ENCODE measurements around the gene SORCS2.
A peak's percentile ranks its signal among the peaks of the same experiment; 100 is the strongest.

The SORCS2 gene

GRCh38 chr4:7447236-7447635, 254.9 kb downstream of the SORCS2 start (continued):
- TF ChIP-seq ZNF529 (tag by site-specific recombination; IDR thresholded peaks at IDR 0.05; ENCODE audit: insufficient replicate concordance) = no peak
- no peak for TF ChIP-seq ZNF626 (tag by site-specific recombination; IDR thresholded peaks at IDR 0.05)
- no peak for TF ChIP-seq ZNF629 (tag by site-specific recombination; IDR thresholded peaks at IDR 0.05)
- TF ChIP-seq ZNF561 (tag by site-specific recombination; IDR thresholded peaks at IDR 0.05; ENCODE audit: borderline replicate concordance) = no peak

- H3K4me3 ChIP-seq (ENCODE audit: low read depth, low read length) = no peak overlapping the region
- H3K36me3 ChIP-seq (ENCODE audit: control insufficient read depth in 2 of 2, insufficient read depth in 1 of 2, low read length in 2 of 2) = no peaks in the 10 kb centered on the region
- H3K4me1 ChIP-seq (ENCODE audit: control insufficient read depth, insufficient read depth, low read length) = no peaks in the 10 kb centered on the region
- no peak overlapping the region for H3K27ac ChIP-seq (ENCODE audit: extremely low read depth, low read depth, low read length)
- no peaks in the 10 kb centered on the region for H3K9me3 ChIP-seq (ENCODE audit: control insufficient read depth, insufficient read depth, low read depth, low read length)
- ChIA-PET CTCF (no interaction called here), POLR2A (no interaction called here)
- TF ChIP-seq ZFP3 (tag by site-specific recombination; IDR thresholded peaks at IDR 0.05; ENCODE audit: low read depth) (no peak), ZNF658 (tag by site-specific recombination; IDR thresholded peaks at IDR 0.05) (no peak)
These were observed 255.7 kb downstream of the SORCS2 start for GRCh38 chr4:7448036-7448435.

GRCh38 chr4:7450775-7451433, 258.6 kb downstream of the SORCS2 start:
- Histone ChIP-seq H3K27ac (ENCODE audit: extremely low read depth, low read depth, low read length) (no peak overlapping the region), H3K9me3 (ENCODE audit: control insufficient read depth, insufficient read depth, low read depth, low read length) (no peaks in the 10 kb centered on the region), H3K4me3 (ENCODE audit: low read depth, low read length) (no peak overlapping the region), H3K4me1 (ENCODE audit: control insufficient read depth, insufficient read depth, low read length) (no peaks in the 10 kb centered on the region), H3K36me3 (ENCODE audit: control insufficient read depth in 2 of 2, insufficient read depth in 1 of 2, low read length in 2 of 2) (no peaks in the 10 kb centered on the region)
- peak; percentile 98 for TF ChIP-seq PRDM1 (tag by site-specific recombination; IDR thresholded peaks at IDR 0.05)
- TF ChIP-seq ZNF792 (tag by site-specific recombination; IDR thresholded peaks at IDR 0.05) = no peak
- TF ChIP-seq ZNF24 (tag by site-specific recombination; IDR thresholded peaks at IDR 0.05) = peak; percentile 72
- peak; percentile 82 for TF ChIP-seq ZNF366 (tag by site-specific recombination; conservative IDR thresholded peaks at IDR 0.05)
- CTCF ChIA-PET = interaction anchor here (0.9 kb wide), 1 partner anchor 116 kb away, joined by 3 read pairs; no protein-coding TSS in a partner anchor
- POLR2A ChIA-PET = no interaction called here

GRCh38 chr4:7451434-7451789, 259.1 kb downstream of the SORCS2 start:
- TF ChIP-seq ZBTB48 (tag by site-specific recombination; IDR thresholded peaks at IDR 0.05) (no peak), PRDM6 (tag by site-specific recombination; IDR thresholded peaks at IDR 0.05) (no peak), ZNF221 (tag by site-specific recombination; IDR thresholded peaks at IDR 0.05; ENCODE audit: borderline replicate concordance) (no peak), ZNF121 (tag by site-specific recombination; IDR thresholded peaks at IDR 0.05) (no peak), ZNF501 (tag by site-specific recombination; IDR thresholded peaks at IDR 0.05) (no peak), ZNF174 (tag by site-specific recombination; IDR thresholded peaks at IDR 0.05) (no peak), SP2 (tag by site-specific recombination; IDR thresholded peaks at IDR 0.05) (no peak), ZNF37A (tag by site-specific recombination; IDR thresholded peaks at IDR 0.05) (no peak), ZNF266 (tag by site-specific recombination; IDR thresholded peaks at IDR 0.05; ENCODE audit: low read depth) (no peak)
- no peak overlapping the region for H3K27ac ChIP-seq (ENCODE audit: extremely low read depth, low read depth, low read length)
- CTCF ChIA-PET = interaction anchor here (0.6 to 0.9 kb wide), 2 partner anchors 116 to 172 kb away, joined by 3 read pairs; no protein-coding TSS in a partner anchor
- H3K9me3 ChIP-seq (ENCODE audit: control insufficient read depth, insufficient read depth, low read depth, low read length) = no peaks in the 10 kb centered on the region
- H3K4me1 ChIP-seq (ENCODE audit: control insufficient read depth, insufficient read depth, low read length) = no peaks in the 10 kb centered on the region
- no peak overlapping the region for H3K4me3 ChIP-seq (ENCODE audit: low read depth, low read length)
- POLR2A ChIA-PET = no interaction called here
- no peaks in the 10 kb centered on the region for H3K36me3 ChIP-seq (ENCODE audit: control insufficient read depth in 2 of 2, insufficient read depth in 1 of 2, low read length in 2 of 2)

All from HEK293 (cell line).